GM06990 (cell line): Measurements from ENCODE around the gene DOCK2.

Experiments used
- DNase-seq: peaks from one replicate; pipeline ENCODE4 v3.0.0-alpha.2; 2011; ENCODE audit not compliant: insufficient read length; ENCODE audit errors: extremely low read depth
- H3K27me3 ChIP-seq: replicated peaks from 2 replicates; pipeline ENCODE4 v1.6.0; 2011; ENCODE audit warnings: low read length; ENCODE audit not compliant: control insufficient read depth, insufficient read depth
- H3K36me3 ChIP-seq: 2 replicates; pipeline ENCODE4 v1.5.1; 2011; ENCODE audit warnings: low read length; ENCODE audit not compliant: control insufficient read depth, insufficient read depth
- H3K4me3 ChIP-seq: replicated peaks from 2 replicates; pipeline ENCODE4 v1.5.1; 2011; ENCODE audit warnings: low read depth, mild to moderate bottlenecking, control low read depth, low read length
- TF ChIP-seq, protein P1 (sequence below): IDR thresholded peaks from 2 replicates; pipeline ENCODE4 v1.5.1; 2011; ENCODE audit warnings: low read length, control low read depth, mild to moderate bottlenecking, inconsistent platforms; ENCODE audit not compliant: insufficient read depth, poor library complexity, severe bottlenecking

Gene DOCK2

GRCh38 chr5:169935762-169936161, 298.7 kb downstream of the DOCK2 start:
- Histone ChIP-seq H3K36me3 (peaks cover 7% of the 10 kb centered on the region), H3K4me3 (no peak overlapping the region), H3K27me3 (no peaks in the 10 kb centered on the region)
- no peak for DNase-seq
- TF ChIP-seq, protein P1, sequence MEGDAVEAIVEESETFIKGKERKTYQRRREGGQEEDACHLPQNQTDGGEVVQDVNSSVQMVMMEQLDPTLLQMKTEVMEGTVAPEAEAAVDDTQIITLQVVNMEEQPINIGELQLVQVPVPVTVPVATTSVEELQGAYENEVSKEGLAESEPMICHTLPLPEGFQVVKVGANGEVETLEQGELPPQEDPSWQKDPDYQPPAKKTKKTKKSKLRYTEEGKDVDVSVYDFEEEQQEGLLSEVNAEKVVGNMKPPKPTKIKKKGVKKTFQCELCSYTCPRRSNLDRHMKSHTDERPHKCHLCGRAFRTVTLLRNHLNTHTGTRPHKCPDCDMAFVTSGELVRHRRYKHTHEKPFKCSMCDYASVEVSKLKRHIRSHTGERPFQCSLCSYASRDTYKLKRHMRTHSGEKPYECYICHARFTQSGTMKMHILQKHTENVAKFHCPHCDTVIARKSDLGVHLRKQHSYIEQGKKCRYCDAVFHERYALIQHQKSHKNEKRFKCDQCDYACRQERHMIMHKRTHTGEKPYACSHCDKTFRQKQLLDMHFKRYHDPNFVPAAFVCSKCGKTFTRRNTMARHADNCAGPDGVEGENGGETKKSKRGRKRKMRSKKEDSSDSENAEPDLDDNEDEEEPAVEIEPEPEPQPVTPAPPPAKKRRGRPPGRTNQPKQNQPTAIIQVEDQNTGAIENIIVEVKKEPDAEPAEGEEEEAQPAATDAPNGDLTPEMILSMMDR = no peak

GRCh38 chr5:169938439-169938838, 301.4 kb downstream of the DOCK2 start:
- TF ChIP-seq, protein P1 = no peak
- Histone ChIP-seq H3K36me3 (peaks cover 5% of the 10 kb centered on the region), H3K27me3 (no peaks in the 10 kb centered on the region), H3K4me3 (no peak overlapping the region)
- DNase-seq = no peak

GRCh38 chr5:169939731-169940130, 302.7 kb downstream of the DOCK2 start:
- TF ChIP-seq, protein P1 = no peak
- H3K36me3 ChIP-seq = peaks cover 6% of the 10 kb centered on the region
- H3K27me3 ChIP-seq = no peaks in the 10 kb centered on the region
- no peak overlapping the region for H3K4me3 ChIP-seq
- no peak for DNase-seq

DNA sequence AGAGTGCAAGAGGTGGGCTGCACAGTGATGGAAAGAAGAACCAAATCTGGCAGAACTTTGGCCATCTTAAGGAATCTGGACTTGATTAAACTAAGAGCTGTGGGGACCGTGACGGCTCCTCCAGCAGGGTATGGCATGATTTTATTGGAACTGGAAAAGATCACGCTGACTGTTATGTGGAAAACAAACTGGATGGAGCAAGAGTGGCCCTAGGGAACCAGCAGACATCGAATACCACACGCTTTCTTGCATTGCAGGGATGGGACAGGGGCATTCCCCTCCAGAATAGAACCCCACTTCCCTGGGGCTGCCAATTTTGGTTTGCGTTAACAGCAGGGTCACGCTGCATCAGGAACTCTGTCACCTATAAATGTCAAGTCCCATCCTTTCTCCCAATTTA, 304.5 kb downstream of the DOCK2 start:
- DNase-seq = no peak
- H3K36me3 ChIP-seq = peaks cover 4% of the 10 kb centered on the region
- TF ChIP-seq, protein P1 = no peak
- H3K27me3 ChIP-seq = no peaks in the 10 kb centered on the region
- H3K4me3 ChIP-seq = no peak overlapping the region

DNA sequence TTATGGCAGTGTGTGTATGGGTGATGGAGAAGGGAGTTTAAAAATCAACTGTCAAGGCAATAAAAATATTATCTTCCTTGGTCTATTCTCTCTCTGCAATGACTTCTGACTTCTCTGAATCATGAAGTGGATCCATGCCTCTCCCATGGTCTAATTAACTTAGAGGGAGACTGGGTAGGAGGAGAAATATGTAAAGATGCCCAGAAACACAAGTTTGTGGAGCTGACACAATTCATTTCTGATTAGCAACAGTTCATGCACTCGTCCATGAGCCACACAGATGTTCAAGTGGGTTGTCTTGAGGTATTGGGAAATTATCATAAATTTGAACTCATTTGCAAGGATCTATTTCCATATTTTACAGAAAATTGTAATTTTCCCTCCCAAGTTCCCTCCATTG, 305.1 kb downstream of the DOCK2 start:
- no peak for DNase-seq
- TF ChIP-seq, protein P1 = no peak
- no peak overlapping the region for H3K4me3 ChIP-seq
- H3K27me3 ChIP-seq = no peaks in the 10 kb centered on the region
- peaks cover 4% of the 10 kb centered on the region for H3K36me3 ChIP-seq

DNA sequence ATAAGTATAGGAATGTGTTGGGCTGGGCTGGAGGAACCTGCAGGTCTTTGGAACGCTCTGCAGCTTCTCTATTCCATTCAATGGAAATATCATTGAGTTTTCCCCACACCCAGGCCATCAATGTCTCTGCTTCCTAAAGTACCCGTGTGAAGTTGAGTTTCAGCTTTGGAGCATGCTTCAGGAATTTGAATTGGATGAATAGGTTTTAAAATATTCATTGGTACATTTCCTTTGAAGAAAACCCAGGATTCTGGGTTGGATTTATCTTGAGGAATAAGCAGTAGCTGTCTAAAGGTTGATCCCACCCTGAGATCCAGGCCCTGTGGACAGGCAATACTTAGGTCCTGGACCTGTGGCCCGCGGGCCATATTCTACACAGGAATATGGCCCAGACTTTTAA, 306.0 kb downstream of the DOCK2 start:
- H3K4me3 ChIP-seq = no peak overlapping the region
- H3K27me3 ChIP-seq = no peaks in the 10 kb centered on the region
- no peak for DNase-seq
- TF ChIP-seq, protein P1 = no peak
- H3K36me3 ChIP-seq = peaks cover 4% of the 10 kb centered on the region
